Right forelimb (tissue), 1 donor: ENCODE measurements around the gene UGT1A4.

Experiments
- DNase-seq: peaks from one replicate; pipeline ENCODE4 v3.0.0-alpha.2; 2018

The UGT1A4 gene

GRCh38 chr2:233792720-233793119, 74.2 kb downstream of the UGT1A4 start:
- no peak for DNase-seq

GRCh38 chr2:233793465-233794127, 75.1 kb downstream of the UGT1A4 start:
- DNase-seq: no peak

- DNase-seq: no peak
Observed at GRCh38 chr2:233794128-233794658, 75.7 kb downstream of the UGT1A4 start.

- DNase-seq: no peak
Observed at GRCh38 chr2:233795735-233796171, 77.2 kb downstream of the UGT1A4 start.

- no peak for DNase-seq
Observed at GRCh38 chr2:233796254-233796653, 77.7 kb downstream of the UGT1A4 start.

GRCh38 chr2:233798335-233799086, 80.0 kb downstream of the UGT1A4 start:
- DNase-seq: no peak

GRCh38 chr2:233799087-233799665, 80.6 kb downstream of the UGT1A4 start:
- peak; percentile 21 for DNase-seq

GRCh38 chr2:233799716-233800115, 81.2 kb downstream of the UGT1A4 start:
- peak; percentile 26 for DNase-seq

GRCh38 chr2:233800208-233800607, 81.7 kb downstream of the UGT1A4 start:
- DNase-seq: no peak

- DNase-seq: peak; percentile 4
Observed at GRCh38 chr2:233801357-233802131, 83.0 kb downstream of the UGT1A4 start.

GRCh38 chr2:233802132-233802815, 83.7 kb downstream of the UGT1A4 start:
- peak; percentile 35 for DNase-seq

GRCh38 chr2:233803292-233803911, 84.9 kb downstream of the UGT1A4 start:
- DNase-seq: peak; percentile 16

GRCh38 chr2:233803994-233804393, 85.5 kb downstream of the UGT1A4 start:
- peak; percentile 25 for DNase-seq

- peak; percentile 39 for DNase-seq
Observed at GRCh38 chr2:233807215-233807865, 88.8 kb downstream of the UGT1A4 start.

GRCh38 chr2:233807966-233808935, 89.7 kb downstream of the UGT1A4 start:
- DNase-seq: peak; percentile 9

- peak; percentile 18 for DNase-seq
Observed at GRCh38 chr2:233810385-233810784, 91.8 kb downstream of the UGT1A4 start.

- no peak for DNase-seq
Observed at GRCh38 chr2:233811087-233811486, 92.6 kb downstream of the UGT1A4 start.

GRCh38 chr2:233811732-233812131, 93.2 kb downstream of the UGT1A4 start:
- peak; percentile 18 for DNase-seq

GRCh38 chr2:233813236-233814055, 94.9 kb downstream of the UGT1A4 start:
- peak; percentile 5 for DNase-seq
